ENCODE data around the gene RIPOR3.

Gene RIPOR3

DNA sequence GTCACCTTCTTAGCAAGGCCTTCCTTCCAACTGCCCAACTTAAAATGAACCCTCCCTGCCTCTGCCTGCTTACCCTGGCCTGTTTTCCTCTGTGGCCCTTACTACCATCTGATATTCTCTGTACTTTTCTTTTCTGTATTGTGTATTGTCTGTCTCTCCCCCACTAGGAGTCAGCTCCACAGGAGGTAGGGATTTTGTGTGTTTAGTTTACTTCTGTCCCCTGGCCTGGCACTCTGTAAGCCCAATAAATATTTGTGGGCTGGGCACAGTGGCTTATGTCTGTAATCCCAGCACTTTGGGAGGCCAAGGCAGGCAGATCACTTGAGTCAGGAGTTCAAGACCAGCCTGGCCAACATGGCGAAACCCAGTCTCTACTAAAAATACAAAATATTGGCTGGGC lies 72.8 kb downstream of the RIPOR3 start:
- FAIRE-seq, result no peak
- DNase-seq (ENCODE audit: insufficient read length, low spot score), result no peak
- TF ChIP-seq, protein P1, sequence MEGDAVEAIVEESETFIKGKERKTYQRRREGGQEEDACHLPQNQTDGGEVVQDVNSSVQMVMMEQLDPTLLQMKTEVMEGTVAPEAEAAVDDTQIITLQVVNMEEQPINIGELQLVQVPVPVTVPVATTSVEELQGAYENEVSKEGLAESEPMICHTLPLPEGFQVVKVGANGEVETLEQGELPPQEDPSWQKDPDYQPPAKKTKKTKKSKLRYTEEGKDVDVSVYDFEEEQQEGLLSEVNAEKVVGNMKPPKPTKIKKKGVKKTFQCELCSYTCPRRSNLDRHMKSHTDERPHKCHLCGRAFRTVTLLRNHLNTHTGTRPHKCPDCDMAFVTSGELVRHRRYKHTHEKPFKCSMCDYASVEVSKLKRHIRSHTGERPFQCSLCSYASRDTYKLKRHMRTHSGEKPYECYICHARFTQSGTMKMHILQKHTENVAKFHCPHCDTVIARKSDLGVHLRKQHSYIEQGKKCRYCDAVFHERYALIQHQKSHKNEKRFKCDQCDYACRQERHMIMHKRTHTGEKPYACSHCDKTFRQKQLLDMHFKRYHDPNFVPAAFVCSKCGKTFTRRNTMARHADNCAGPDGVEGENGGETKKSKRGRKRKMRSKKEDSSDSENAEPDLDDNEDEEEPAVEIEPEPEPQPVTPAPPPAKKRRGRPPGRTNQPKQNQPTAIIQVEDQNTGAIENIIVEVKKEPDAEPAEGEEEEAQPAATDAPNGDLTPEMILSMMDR (IDR thresholded peaks at IDR 0.05; ENCODE audit: insufficient read depth, missing control alignments), result no peak

DNA sequence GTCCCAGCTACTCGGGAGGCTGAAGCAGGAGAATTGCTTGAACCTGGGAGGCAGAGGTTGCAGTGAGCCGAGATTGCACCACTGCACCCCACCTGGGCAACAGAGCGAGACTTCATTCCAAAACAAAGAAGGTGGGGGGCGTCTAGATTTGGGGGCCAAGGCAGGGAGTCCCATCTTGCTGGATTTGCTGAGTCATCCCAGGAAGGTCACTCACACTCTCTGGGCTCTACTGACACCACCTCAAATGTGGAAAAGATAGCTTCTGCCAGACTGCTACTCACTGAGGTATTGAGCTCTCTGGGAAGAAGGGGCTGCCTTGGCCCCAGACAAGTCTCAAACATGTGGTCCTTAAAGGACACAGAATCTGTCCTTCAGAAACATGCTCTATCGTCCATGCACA lies 74.3 kb downstream of the RIPOR3 start:
- TF ChIP-seq, protein P1 (IDR thresholded peaks at IDR 0.05; ENCODE audit: insufficient read depth, missing control alignments), result no peak
- no peak for FAIRE-seq
- no peak for DNase-seq (ENCODE audit: insufficient read length, low spot score)

DNA sequence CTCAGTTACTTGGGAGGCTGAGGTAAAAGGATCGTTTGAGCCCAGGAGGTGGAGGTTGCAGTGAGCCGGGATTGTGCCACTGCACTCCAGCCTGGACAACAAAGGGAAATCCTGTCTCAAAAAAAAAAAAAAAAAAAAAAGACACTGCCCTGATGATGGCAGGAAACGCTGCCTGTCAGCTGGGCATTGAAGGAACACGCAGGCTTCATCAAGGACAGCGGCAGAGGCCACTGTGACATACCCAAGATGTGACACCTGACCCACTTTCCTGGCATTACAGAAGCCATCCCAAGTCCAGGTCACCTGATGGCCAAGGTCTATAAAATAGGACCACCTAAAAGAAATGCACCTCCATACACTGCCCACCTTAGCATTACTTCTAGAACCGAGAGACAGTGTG lies 75.9 kb downstream of the RIPOR3 start:
- DNase-seq (ENCODE audit: insufficient read length, low spot score) (no peak), FAIRE-seq (no peak)
- TF ChIP-seq, protein P1 (IDR thresholded peaks at IDR 0.05; ENCODE audit: insufficient read depth, missing control alignments), result no peak

DNA sequence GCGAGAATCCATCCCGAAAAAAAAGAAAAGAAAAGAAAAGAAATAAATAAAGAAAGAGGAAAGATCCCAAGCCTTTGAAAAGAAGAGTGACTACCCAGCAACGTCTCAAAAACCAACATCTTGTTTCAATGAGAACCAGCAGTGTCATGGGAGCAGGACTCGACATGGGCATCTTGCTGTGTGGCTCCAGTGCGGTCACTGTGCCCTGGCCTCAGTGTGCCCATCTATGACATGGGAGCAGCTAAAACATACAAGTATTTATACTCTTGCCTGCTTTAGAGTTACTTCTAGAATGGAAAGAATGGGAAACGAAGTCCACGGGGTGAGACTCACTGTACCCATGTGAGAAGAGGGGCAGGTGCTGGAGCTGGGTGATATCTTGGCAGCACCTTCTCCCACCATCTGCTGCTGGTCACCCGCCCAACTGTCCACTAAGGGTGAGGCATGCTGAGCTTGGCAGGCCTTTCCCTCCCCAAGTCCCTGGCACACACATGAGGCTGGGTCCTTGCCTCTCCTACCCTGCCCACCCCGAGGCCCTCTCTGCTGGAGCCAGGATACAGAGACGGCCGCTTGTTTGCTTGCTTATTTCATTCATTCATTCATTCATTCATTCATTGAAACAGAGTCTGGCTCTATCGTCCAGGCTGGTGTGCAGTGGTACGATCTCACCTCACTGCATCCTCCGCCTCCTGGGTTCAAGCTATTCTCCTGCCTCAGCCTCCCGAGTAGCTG lies 77.7 kb downstream of the RIPOR3 start:
- TF ChIP-seq, protein P1 (IDR thresholded peaks at IDR 0.05; ENCODE audit: insufficient read depth, missing control alignments), result no peak
- FAIRE-seq (no peak), DNase-seq (ENCODE audit: insufficient read length, low spot score) (no peak)

DNA sequence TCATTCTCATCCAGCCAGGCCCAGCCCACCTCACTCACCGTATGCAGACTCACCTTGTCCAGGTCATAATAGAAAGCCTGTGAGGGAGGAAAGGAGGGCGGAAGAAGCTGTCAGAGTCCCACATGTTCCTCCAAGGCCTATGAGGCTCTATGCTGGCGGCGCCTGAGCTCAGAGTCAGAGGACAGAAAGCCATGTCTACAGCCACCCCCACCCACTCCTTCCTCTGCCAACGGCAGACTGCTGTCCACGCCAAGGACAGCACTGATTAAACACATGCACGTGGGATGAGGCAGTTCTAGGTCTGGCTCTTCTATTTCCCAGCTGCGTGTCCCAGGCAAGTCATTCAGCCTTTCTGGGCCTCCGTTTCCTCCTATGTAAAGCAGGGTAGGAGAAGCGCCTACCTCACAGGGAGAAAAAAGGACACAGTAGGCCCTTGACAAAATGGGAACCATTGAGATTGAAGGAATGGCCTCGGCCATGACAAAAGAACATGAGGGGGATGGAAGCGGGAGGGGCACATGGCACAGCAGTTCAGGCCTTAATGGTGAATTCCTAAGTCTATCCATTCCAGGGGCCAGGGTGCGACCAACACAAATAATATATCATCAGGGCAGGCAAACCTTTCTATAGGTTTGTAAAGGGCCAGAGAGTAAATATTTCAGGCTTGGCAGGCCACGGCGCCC lies 80.1 kb downstream of the RIPOR3 start:
- FAIRE-seq (no peak), DNase-seq (ENCODE audit: insufficient read length, low spot score) (no peak)
- TF ChIP-seq, protein P1 (IDR thresholded peaks at IDR 0.05; ENCODE audit: insufficient read depth, missing control alignments), result no peak

DNA sequence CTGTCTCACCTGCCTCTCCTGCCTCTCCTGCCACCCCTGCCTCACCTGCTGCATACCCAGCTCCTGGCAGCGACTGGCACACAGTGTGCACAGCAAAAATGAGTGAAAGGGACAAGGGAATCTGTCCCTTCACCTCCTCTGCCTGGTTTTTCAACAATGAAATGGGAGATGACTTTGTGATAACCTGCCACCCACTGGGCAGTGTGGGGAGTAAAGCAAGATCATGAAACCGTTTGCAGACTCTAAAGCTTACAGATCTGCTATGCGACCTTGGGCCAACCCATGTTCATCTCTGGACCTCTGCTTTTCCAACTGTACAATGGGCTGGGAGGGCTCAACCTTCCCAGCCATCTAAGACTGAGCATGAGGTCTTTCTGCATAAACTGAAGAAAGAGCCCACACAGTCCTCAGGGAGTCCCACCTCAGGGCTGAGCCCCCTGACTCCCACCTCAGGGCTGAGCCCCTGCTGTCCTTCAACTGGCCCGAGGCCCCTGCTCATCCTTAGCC lies 81.1 kb downstream of the RIPOR3 start:
- TF ChIP-seq, protein P1 (IDR thresholded peaks at IDR 0.05; ENCODE audit: insufficient read depth, missing control alignments), result no peak
- FAIRE-seq, result no peak
- no peak for DNase-seq (ENCODE audit: insufficient read length, low spot score)
